GM21447 (cell line): Measurements from ENCODE around the gene ZNF621.

Experiments
- ATAC-seq: cut with Tn5 transposase; IDR thresholded peaks from one replicate; pipeline ENCODE4 v1.9.1; 2021; ENCODE audit not compliant: unreplicated experiment

Gene ZNF621

DNA sequence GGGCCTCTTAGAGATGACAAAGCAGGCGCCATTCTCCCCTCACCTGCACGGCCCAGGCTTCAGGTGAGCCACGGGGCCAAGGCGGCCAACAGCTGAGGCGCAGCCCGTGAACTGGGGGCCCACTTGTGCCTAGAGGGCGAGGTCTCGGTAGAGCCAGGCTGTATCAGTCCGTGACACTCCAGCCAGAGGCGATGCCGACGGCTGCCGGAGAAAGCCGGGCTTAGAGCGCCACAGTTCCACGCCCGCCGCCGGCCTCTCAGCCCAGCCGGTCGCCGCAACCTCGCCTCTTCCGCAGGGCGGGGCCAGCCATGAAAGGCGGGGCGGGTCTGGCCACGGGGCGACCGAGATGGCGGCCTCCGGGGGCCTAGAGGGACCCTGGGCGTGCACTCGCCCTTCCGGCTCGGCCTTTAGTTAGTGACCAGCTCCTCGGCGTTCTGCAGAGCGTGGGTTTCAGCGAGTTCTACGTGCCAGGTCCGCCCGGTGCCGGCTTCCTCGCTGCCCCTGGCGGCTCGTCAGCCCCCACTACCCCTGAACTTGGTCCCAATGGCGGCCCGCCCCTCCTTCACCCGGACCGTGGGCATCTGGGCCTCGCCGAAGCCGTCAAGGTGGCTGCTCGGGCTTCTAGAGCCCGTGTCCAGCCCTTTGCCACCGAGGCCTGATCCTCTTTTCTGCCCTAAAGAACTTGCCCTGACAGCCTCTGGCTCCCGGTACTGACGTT is at the start of gene ZNF621:
Gene ZNF621, plus strand, starts transcription at position 393 of the 718 bp plus-strand sequence. CDS start 881 bp downstream, outside the sequence.
- peak; percentile 94 for ATAC-seq

DNA sequence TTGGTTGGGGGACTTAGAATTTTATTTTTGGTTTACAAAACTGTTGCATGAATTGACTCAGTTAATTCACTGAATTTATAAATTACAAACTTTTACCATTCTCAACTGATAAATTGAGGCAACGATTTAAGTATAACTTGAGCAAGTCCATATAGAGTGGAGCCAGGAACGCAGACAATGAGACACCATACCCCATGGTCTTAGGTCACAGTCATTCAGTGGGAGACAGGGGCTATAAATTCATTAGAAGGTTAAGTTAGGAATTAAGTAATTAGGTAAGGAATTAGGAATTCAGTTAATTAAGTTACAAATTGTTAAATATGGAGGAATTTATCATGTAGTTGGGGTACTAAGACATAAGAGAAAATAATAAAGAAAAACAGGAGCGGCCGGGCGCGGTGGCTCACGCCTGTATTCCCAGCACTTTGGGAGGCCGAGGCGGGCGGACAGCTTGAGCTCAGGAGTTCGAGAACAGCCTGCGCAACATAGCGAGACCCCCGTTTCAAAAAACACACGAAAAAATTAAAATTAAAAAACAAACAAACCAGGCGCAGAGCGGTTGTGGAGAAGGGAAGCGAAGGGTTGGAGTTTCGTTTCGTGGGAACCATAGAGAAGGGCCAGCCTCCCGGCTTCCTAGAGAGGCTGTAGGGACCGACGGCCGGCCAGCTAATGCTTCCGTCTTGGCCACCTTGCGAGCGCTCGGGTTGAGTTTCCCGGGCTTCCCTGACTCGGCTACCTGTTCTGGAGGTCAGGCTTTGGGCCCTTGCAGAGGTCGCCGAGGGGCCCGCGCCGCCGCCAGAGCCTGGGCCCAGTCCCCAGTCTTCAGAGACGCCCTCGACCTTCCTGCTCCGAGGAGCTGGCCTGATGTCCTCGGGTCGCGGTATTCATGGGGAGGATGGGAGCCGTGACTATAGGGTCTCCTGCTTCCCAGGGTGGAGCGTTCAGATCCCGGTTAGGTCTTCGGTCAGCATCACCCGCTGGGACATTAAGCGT is 48.0 kb upstream of the ZNF621 start, which contains the start of gene ZNF619:
Gene ZNF619, plus strand, starts transcription at position 645 of the 993 bp plus-strand sequence. CDS start 858 bp downstream, outside the sequence.
- peak; percentile 90 for ATAC-seq

DNA sequence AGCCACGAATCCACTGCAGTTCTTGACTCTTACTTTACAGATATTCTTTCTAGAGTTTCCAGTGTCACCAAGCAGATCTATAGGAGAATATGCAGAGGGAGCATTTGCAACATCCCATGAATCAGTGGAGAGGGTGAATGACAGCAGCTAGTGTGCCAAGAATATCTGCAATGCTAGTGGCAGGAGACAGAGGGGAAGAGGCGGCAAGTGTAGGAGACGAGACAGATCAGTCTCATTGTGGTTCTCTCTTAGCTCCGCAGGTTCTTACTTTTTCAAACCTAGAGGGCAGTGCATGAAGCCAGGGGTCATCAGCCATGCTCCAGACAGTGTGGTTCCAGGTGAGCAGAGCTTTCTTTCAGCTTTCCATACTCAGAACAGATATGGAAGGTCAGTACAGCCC is 47.1 kb upstream of the ZNF621 start:
- ATAC-seq = no peak

DNA sequence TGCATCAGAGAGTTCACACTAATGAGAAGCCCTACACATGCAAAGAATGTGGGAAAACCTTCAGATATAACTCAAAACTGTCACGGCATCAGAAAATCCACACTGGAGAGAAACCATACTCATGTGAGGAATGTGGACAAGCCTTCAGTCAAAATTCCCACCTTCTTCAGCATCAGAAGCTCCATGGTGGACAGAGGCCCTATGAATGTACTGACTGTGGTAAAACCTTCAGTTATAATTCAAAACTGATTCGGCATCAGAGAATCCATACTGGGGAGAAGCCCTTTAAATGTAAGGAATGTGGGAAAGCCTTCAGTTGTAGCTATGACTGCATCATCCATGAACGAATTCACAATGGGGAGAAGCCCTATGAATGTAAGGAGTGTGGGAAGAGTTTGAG is 37.6 kb upstream of the ZNF621 start:
- ATAC-seq = no peak

DNA sequence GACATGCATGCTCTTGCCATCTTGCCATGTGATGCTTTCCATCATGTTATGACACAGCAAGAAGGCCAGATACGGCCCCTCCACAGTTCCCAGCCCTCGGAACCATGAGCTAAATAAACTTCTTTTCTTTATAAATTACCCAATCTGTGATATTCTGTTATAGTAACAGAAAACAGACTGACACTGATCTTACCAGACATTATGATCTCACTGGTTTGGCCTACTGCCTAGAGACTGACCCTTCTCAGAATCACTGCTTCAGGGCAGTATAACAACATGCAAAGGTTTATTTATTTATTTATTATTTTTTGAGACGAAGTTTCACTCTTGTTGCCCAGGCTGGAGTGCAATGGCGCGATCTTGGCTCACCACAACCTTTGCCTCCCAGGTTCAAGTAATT is 33.8 kb upstream of the ZNF621 start:
- ATAC-seq = no peak

DNA sequence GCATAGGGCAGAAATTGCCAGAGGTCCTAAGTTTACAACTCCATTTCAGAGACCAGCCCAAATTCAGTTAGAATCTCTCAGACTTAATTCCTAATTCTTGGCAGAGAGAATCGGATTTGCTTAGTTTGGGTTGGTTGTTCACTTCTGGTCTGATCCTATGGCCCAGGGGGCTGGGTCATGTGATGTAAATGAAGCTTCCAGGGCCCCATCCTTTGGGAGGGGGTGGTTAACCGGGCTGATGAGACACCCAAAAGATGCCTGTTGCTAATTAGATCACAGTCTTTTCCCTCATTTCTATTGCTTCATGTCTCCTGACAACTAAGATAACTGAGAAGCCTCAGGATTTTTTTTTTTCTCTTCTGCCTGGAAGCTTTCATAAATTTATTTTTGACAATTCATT is 30.1 kb upstream of the ZNF621 start:
- ATAC-seq = no peak

DNA sequence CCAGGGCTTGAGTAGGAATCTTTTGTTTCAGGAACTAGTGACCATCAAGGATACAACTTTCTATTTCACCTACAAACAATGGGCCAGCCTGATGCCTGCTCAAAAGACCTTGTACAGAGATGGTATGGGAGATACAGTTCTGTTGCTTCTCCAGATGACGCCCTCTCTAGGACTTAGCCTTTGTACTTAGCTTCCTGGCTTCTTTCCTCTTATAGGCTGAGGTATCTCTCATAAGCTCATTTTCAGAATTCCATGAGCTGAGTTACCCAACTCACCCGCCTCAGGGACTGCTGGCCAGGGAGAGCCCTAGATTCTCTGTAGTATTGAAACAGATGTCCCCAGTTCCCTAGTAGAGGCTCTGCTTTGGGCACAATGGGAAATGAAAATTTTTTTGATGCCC is 27.5 kb upstream of the ZNF621 start:
- no peak for ATAC-seq

DNA sequence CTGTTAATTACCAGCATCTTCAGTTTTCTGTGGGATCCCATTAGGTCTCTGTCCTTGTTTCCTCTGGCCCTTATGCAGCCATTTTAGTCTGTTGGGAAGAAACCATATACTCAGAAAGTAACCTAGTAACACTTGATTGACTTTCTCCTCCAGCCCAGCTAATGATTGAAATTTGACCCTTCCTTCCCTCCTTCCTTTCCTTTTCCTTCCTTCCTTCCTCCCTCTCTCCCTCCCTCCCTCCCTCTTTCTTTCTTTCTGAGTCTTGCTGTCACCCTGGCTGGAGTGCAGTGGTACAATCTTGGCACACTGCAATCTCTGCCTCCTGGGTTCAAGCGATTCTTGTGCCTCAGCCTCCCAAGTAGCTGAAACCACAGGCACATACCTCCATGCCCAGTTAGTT is 24.8 kb upstream of the ZNF621 start:
- ATAC-seq = no peak

DNA sequence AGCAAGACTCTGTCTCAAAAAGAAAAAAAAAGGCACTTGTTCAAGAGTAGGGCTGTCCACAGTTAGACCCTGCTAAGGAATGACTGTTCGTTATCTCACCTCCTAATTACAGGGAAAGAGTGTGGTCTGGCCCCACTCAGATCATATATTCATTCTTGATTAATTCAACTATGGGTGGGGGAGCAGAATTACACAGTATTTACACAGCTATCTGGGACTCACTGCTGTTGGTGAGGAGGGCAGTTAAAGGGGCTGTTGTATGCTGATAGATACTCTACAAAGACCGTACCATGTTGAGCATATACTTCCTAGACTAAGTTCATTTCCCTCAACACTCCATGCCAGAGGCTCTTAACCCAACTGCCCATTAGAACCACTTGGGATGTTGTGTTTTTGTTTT is 22.7 kb upstream of the ZNF621 start:
- no peak for ATAC-seq

DNA sequence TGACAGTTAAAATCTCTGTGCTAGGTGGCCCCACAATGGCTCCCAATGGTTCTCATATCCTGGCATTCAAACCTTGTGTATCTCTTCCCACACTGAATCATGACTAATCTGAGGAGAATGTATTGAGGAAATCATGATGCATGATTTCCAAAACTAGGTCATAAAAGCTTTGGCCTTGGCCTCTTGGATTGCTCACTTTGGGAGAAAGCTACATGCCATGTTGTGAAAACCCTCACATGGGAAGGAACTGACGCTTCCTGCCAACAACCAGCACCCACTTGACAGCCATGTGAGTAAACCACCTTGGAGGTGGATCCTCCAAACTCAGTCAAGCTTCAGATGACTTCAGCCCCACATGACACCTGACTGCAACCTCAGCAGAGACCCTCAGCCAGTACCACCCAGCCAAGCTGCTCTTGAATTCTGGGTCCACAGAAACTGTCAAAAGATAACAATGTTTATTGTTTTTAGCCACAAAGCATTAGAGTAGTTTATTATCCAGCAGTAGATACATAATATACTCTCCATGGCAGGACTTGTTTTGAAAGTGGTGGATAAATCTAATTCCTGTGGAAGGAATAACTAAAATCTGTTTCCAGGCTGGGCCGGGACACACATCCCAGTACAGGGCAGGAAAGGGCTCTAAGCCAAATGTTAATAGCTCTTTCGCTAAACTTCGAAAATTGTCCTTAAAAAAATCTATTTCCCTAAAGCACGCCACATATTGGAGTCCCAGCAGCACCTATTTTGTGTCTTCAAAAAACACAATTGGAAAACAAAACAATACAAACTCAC is 19.9 kb upstream of the ZNF621 start:
- no peak for ATAC-seq

DNA sequence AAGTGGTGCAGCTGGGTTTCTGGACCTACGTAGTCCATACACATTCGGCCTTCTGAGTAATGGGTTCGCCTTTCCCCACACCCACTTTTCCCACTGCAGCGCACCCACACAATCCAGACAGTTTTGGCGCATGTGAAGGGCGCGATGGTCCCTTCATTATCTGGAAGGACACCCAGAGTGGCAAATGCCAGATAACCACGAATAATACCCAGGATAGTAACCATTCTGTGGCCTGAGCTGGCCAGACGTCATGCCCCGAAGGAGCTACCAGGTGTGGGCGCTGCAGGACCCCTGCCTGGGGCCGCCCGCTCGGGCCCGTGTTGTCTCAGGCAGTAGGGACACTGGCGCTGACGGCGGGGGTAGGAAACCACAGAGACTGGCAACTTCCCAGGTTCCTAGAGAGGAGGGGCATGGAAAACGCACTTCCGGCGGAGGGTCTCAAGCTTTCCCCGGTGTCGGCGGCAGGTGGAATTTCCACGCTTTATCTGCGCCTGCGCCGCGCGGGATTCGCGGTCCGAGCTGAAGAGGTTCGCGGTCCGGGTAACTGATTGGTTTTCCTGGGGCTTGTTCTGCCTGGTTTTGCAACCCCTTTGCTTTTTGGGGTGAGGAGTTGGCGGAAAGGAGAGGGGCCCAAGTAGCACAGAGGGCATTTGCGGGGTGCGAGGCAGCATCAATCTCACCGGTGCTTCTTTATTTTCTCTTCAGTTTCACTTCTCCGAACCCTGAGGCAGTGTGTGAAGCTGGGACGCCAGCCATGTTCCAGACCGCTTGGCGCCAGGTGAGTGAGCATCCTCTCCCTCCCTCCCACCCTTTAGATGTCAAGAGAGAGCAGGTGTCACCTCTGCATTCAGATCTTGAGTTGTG is 18.9 kb upstream of the ZNF621 start, which contains the start of gene ZNF620:
Gene ZNF620, plus strand, starts transcription at position 441 of the 864 bp plus-strand sequence. Its CDS starts 314 bp downstream, at position 755.
- peak; percentile 73 for ATAC-seq

DNA sequence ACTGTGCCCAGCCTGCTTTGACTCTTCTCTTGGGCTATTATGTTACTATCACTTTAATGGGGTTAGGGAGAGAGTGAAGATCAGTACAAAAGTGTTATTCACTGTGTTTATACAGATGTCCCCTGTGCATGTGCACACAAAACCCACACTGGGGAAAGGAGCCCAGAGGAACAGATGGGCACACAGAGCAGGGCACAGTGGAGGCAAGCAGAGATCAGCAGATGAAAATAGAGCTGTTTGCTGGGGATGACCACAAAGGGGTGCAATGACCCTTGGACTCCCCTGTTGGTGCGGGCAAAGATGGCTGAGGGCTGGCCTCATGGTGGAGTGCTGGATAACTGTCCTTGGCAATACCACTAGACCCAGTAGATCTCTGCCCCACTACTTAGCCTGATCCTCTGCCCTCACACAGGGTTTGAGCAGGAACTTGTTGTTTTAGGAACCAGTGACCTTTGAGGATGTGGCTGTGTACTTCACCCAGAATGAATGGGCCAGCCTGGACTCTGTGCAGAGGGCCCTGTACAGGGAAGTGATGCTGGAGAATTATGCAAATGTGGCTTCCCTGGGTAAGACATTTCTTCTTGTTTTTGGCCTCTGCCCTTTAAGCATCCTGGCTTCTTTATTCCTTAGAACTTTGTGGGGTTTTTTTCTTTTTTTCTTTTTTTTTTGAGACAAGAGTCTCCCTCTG is 13.6 kb upstream of the ZNF621 start:
- ATAC-seq = no peak

DNA sequence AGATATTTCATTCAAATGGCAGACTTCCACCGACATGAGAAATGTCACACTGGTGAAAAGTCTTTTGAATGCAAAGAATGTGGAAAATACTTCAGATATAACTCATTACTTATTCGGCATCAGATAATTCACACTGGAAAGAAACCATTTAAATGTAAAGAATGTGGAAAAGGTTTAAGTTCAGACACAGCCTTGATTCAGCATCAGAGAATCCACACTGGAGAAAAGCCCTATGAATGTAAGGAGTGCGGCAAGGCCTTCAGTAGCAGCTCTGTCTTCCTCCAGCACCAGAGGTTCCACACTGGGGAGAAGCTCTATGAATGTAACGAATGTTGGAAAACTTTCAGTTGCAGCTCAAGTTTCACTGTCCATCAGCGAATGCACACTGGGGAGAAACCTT is 8.6 kb upstream of the ZNF621 start:
- ATAC-seq = no peak

DNA sequence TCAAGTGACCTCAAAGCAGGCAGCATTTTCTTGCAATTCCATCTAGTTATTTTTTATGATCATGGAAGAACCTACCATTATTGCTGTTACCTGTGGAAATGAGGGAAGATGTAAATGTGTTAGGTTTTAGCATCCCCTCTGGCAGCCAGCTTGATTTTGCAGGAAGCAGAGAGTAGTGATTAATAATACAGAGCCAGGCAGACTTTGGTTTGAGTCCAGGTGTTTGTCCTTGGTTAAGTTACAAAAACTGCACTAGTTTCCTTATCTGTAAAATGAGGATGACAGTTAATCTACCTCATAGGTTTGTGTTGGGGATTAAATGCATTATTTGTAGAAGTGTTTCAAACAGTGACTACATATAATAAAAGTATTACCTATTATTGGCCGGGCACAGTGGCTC is 6.7 kb upstream of the ZNF621 start:
- no peak for ATAC-seq

DNA sequence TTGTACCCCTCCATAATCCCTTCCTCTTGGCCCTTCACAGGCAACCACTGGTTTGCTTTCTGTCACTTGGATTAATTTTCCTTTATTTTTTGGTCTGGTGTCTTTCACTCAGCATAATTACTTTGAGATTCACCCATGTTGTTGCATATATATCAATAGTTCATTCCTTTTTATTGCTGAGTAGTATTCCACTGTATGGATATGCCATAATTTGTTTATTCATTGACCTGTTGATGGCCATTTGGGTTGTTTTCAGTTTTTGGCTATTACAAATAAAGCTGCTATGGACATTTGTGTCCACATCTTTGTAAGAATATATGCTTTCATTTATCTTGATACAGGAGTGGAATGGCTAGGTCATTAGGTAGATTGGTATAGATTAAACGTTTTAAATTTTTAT is 5.9 kb upstream of the ZNF621 start:
- ATAC-seq = no peak

DNA sequence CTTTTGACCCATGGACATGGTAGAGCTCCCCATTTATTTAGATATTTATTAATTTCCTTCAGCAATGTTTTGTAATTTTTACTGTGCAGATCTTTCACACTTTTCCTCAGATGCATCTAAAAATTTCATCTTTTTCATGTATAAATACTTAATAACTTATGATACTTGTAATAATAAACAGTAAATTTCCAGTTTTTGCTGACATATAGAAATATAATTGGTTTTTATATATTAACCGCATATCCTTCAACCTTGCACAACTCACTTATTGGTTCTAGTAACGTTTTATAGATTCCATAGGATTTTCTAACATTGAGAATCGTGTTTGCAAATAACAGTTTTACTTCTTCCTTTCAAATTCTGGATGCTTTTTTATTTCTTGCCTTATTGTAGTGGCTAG is 3.5 kb upstream of the ZNF621 start:
- ATAC-seq = no peak

DNA sequence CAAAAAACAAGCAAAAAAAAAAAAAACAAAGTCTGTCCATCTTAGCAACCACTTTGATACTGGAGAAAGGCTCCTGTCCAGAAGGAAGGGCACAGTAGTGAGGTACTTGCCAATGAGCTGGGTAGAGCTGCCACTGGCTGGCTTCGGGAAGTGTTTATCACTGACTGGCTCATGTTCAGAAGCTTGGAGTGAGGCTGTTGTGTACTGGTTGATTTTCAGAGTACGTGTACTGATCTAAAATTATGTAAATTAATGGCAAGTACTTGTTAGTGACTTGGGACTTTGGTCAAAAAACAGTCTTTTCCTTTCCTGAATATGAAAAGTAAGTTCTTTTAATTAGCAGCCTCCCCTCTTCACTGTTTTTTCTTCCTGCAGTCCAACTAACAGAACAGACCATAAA is 979 bp upstream of the ZNF621 start:
- no peak for ATAC-seq

DNA sequence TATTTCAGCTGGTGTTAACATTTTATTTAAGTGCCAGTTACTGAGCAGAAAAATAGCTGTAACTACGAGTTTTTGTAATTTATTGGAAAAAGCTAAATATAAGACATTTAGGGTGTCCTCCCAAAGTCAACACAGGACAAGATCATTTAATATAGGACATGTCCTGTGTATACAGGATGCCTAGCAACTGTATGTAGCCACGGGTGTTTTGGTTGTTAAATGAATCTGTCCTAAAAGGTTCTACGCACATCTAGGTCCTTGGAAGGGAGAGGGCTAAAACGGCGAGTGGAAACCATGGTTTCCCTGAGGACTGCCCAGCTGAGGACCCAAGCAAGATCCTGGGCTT is 565 bp upstream of the ZNF621 start:
- ATAC-seq = peak; percentile 20

DNA sequence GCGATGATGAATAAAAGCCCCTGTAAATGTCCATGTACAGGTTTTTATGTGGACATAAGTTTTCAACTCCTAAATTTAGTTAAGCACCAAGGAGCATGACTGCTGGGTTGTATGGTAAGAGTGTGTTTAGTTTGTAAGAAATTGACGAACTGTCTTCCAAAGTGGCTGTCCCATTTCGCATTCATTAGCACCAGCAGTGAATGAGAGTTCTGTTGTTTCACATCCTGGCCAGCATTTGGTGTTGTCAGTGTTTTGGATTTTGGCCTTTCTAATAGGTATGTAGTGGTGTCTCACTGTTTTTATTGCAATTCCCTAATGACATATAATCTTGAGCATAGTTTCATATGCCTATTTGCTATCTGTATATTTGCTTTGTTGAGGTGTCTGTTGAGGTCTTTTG is 3.7 kb downstream of the ZNF621 start:
- no peak for ATAC-seq

DNA sequence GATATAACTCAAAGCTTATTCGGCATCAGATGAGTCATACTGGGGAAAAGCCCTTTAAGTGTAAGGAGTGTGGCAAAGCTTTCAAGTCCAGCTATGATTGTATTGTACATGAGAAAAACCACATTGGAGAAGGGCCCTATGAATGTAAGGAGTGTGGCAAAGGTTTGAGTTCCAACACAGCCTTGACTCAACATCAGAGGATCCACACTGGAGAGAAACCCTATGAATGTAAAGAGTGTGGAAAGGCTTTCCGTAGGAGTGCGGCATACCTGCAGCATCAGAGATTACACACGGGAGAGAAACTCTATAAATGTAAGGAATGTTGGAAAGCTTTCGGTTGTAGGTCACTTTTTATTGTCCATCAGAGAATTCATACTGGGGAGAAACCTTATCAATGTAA is 7.5 kb downstream of the ZNF621 start:
- ATAC-seq = no peak
